ENCODE measurements around the gene PCYT2. TPM values are rescaled to one million over a fixed set of nuclear protein-coding genes. Genes with fewer than 3 reads are reported as not detected.

PCYT2 gene
- total RNA-seq, 2 donors from 2014 or later = 13.6 to 81.9 TPM

GRCh38 chr17:81927152-81927652 is 16.0 kb upstream of the PCYT2 start:
- H3K27me3 ChIP-seq (replicated peaks; ENCODE audit: insufficient read depth) = no peaks in the 10 kb centered on the region
- no peak for TF ChIP-seq CTCF (IDR thresholded peaks at IDR 0.05)
- H3K4me1 ChIP-seq (ENCODE audit: control insufficient read depth in 1 of 2, low read depth in 2 of 2) = peaks cover 34 to 50% of the 10 kb centered on the region in 2 donors
- no peak for ATAC-seq (ENCODE audit: insufficient number of reproducible peaks, low FRiP score, low read depth)
- H3K27ac ChIP-seq = peak overlapping the region; percentile 81 to 82
- no peak for DNase-seq (ENCODE audit: low spot score)
- peaks cover 5% of the 10 kb centered on the region for H3K36me3 ChIP-seq
- no peaks in the 10 kb centered on the region for H3K9me3 ChIP-seq
- peak overlapping the region; percentile 82 for H3K4me3 ChIP-seq

GRCh38 chr17:81926451-81927151 is 15.4 kb upstream of the PCYT2 start:
- no peaks in the 10 kb centered on the region for H3K9me3 ChIP-seq
- H3K27me3 ChIP-seq (replicated peaks; ENCODE audit: insufficient read depth) = no peaks in the 10 kb centered on the region
- H3K4me1 ChIP-seq (ENCODE audit: control insufficient read depth in 1 of 2, low read depth in 2 of 2) = peaks cover 38 to 55% of the 10 kb centered on the region in 2 donors
- no peak for TF ChIP-seq CTCF (IDR thresholded peaks at IDR 0.05)
- DNase-seq (ENCODE audit: low spot score) (no peak), ATAC-seq (ENCODE audit: insufficient number of reproducible peaks, low FRiP score, low read depth) (peak; percentile 33)
- peak overlapping the region; percentile 82 for H3K4me3 ChIP-seq
- H3K36me3 ChIP-seq = peaks cover 10% of the 10 kb centered on the region
- peak overlapping the region; percentile 81 to 82 for H3K27ac ChIP-seq

- Histone ChIP-seq H3K4me3 (peak overlapping the region; percentile 82), H3K27ac (peak overlapping the region; percentile 81 to 82), H3K4me1 (ENCODE audit: control insufficient read depth in 1 of 2, low read depth in 2 of 2) (peaks cover 38 to 55% of the 10 kb centered on the region in 2 donors), H3K27me3 (replicated peaks; ENCODE audit: insufficient read depth) (no peaks in the 10 kb centered on the region), H3K9me3 (no peaks in the 10 kb centered on the region), H3K36me3 (peaks cover 10% of the 10 kb centered on the region)
- no peak for ATAC-seq (ENCODE audit: insufficient number of reproducible peaks, low FRiP score, low read depth)
- TF ChIP-seq CTCF (IDR thresholded peaks at IDR 0.05) = no peak
- DNase-seq (ENCODE audit: low spot score) = no peak
Measured at GRCh38 chr17:81925860-81926450, 14.8 kb upstream of the PCYT2 start.

- H3K27me3 ChIP-seq (replicated peaks; ENCODE audit: insufficient read depth) = no peaks in the 10 kb centered on the region
- DNase-seq (ENCODE audit: low spot score) (no peak), ATAC-seq (ENCODE audit: insufficient number of reproducible peaks, low FRiP score, low read depth) (no peak)
- no peak overlapping the region for H3K4me3 ChIP-seq
- H3K36me3 ChIP-seq = peaks cover 17% of the 10 kb centered on the region
- peaks cover 41 to 55% of the 10 kb centered on the region in 2 donors for H3K4me1 ChIP-seq (ENCODE audit: control insufficient read depth in 1 of 2, low read depth in 2 of 2)
- no peak for TF ChIP-seq CTCF (IDR thresholded peaks at IDR 0.05)
- no peaks in the 10 kb centered on the region for H3K9me3 ChIP-seq
- H3K27ac ChIP-seq = no peak overlapping the region
Measured at GRCh38 chr17:81924557-81925532, 13.6 kb upstream of the PCYT2 start.

Data from thoracic aorta (tissue), 2 donors.